GM21576 (cell line): ENCODE results near the gene HLA-DQB1.
"Not testable (repeated sequence)": the region's sequence is repeated elsewhere in the genome, so short reads cannot be mapped to it uniquely, and the experiment has no call there.

ENCODE experiments used
- ATAC-seq: cut with Tn5 transposase; IDR thresholded peaks from one replicate; pipeline ENCODE4 v1.9.1; 2021; ENCODE audit warnings: mild to moderate bottlenecking, moderate library complexity; ENCODE audit not compliant: unreplicated experiment

Gene HLA-DQB1

DNA sequence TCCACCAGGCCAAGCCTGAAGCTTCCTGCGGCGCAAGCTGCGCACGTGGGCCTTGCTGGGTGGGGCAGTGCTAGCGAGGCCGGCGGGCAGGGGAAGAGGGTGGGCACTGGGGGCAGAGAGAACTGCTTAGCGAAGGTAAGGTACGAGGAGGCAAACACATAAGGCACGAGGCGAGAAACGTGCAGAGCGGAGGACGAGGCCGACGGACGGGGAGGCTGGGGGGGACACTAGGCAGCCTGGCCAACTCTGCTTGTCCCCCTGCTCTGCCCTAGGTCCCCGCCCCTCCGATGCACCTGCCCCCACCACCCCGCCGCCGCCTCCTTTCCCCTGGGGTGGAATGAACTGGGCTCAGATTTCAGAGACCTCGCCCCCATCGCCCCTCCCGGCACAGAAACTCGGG lies 2.1 kb downstream of the HLA-DQB1 start:
- no peak for ATAC-seq

DNA sequence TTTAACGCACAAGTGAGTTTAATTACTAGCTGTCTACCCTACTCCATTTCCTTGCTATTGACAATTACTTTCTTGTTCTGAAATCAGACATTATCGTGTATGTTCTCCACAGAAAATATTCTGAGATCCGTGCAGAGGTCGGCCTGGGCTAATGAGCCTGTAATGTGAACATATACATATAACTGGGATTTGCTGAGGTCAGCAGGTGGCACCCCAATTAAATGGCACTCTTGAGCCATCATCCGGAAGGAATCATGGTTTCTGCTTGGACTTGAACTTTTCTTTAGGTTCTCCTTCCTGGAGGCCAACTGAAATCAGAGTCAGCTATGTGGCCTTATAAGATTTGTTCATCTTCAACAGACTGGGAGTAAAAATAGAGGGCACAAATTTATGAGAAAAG lies 3.6 kb downstream of the HLA-DQB1 start:
- ATAC-seq = no peak

DNA sequence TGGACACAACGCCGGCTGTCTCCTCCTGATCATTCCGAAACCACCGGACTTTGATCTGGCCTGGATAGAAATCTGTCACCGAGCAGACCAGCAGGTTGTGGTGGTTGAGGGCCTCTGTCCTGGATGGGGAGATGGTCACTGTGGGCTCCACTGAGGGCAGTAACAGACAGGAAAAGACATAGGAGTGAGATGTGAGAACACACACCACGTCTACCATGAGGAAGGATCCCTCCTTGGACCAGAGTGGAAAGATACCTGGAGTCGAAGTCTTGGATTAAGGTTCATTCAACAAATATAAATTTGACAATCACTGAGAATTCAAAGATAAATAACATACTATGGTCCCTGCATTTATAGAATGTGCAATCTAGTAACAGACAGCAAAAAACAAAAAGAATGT lies 4.4 kb downstream of the HLA-DQB1 start:
- ATAC-seq = no peak

DNA sequence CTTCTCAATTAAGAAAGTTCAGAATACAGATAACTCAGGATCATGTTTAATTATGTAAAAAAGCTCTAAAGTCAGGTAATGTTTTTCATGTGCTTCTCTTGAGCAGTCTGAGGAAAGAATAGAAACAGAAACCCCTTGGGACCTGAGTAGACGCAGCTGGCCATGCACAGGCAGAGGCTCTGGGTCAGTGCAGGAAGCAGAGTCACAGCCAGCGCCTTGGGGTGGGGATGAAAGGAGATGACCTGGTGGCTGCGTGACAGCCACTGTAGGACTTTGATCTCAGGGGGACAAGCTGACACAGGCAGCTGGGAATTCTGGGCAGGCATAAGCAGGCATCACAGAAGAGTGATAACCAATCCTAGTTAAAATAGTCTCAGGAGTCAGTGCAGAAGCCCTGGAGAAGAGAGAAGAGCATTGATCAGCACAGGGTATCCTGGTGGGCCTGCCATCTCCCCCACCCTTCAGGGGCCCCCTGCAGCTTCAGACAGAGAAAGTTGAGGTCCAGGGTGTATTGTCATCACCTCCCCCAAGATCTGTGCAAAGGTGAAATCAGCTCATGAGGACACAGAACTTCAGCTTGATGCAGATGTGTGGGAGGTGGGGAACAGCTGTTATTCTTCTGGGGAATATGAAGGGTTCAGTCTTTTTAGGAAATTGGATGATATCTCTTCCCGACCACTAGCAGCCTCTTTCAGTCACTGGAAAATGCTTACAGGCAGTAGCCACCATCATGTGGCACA lies 6.4 kb downstream of the HLA-DQB1 start:
- ATAC-seq = no peak

DNA sequence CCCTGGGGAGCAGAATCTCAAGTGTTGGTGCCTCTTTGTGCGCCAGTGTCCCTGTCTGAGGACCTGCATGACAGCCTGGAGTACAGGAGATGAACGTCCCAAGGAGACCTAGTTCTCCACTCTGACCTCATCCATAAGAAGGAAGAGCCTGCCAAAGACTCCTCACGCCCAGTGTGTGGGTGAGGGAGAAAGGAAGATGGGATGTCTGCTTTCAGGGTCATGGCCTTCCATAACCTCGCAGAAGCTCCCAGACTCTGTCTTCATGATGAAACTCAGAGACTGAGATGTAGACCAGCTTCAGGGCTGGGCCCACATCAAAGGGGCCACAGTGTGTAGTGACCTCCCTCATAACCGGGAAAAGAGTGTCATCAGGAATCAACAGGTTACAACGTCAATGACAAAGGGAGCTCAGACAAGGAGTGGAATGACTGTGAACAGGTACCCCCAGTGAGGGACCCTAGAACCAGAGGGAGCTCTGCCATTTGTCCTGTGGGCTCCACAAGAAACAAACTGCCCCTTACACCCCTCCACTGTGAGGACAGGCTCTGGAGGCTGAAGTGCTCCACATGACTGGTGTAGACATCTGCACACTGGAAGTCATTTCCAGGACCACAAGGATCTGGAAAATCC lies 8.1 kb downstream of the HLA-DQB1 start:
- no peak for ATAC-seq

DNA sequence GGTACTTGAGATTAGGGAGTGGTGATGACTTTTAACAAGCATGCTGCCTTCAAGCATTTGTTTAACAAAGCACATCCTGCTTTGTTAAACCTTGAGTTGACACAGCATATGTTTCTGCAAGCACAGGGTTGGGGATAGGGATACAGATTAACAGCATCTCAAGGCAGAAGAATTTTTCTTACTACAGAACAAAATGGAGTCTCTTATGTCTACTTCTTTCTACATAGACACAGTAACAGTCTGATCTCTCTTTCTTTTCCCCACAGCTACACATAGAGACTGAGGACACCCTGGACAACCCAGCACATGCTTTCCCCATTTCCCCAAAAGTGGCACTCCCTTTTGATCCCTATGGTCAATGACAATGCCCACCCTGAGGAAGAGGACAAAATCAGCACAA lies 8.6 kb downstream of the HLA-DQB1 start:
- not testable (repeated sequence) for ATAC-seq

DNA sequence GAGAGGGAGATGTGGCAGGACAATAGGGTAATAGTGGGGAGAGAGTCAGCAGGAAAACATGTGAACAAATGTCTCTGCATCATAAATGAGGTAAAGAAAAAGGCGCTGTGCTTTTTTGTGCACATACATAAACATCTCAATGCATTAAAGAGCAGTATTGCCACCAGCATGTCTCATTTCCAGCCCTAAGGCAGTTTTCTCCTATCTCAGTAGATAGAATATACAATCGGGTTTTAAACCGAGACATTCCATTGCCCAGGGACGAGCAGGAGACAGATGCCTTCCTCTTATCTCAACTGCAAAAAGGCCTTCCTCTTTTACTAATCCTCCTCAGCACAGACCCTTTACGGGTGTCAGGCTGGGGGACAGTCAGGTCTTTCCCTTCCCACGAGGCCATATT lies 9.1 kb downstream of the HLA-DQB1 start:
- not testable (repeated sequence) for ATAC-seq

DNA sequence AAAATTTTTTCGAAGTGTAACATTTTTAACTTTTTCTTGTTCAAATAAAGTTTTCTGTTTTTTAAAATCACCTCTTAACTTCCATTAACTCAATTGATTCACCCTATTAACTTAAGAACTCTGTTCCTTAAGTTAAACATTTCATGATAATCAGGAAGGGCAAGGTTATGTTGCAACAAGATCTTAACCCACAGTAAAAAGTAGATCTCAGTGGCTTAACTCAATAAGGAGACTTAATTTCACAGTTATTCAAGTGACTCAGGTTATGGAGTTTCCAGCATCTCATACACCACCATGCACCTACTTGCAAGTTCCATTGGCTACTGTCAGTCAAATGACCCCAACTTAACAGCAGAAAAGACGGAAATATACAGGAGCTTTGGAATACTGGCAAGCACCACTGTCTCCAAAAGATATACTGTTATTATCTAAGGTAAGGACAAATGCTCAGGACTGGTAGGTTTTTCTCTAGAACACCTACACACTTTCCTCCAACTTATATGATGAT lies 11.2 kb downstream of the HLA-DQB1 start:
- ATAC-seq = no peak

DNA sequence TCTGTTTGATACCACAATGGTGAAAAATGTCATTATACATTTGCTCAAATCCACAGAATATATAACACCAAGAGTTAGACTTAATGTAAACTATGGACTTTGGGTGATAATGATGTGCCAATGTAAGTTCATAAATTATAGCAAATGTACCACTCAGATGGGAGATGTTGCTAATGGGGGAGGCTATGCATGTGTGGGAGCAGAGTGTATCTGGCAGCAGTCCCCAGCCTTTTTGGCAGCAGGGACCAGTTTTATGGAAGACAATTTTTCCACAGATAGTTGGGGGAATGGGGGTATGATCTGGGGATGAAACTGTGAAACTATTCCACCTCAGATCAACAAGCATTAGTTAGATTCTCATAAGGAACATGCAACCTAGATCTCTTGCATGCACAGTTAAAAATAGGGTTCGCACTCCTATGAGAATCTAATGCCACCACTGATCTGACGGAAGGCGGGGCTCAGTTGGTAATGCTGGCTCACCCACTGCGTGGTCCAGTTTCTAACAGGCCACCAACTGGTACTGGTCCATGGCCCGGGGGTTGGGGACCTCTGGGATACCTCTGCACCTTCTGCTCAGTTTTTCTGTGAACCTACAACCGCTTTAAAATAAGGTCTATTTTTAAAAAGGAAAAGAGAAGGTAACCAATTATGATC lies 21.3 kb downstream of the HLA-DQB1 start:
- no peak for ATAC-seq

DNA sequence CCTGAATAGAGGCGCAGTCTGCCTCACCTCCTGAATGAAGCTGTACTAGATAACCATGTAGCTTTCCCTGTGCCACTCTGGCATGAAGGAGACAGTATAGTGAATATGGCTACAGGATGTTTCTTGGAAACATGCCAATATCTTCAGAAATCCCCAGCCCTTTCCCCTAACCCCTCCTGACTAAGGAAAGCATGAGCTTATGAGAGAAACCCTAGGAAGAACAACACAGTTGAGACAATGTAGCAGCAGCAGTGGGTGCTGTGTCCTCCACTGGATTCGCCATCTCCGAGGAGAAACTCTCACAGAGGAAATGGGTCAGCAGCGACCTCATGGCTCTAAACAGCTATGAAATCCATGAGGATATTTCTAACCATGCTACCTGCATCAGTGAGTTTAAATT lies 22.6 kb downstream of the HLA-DQB1 start:
- no peak for ATAC-seq

DNA sequence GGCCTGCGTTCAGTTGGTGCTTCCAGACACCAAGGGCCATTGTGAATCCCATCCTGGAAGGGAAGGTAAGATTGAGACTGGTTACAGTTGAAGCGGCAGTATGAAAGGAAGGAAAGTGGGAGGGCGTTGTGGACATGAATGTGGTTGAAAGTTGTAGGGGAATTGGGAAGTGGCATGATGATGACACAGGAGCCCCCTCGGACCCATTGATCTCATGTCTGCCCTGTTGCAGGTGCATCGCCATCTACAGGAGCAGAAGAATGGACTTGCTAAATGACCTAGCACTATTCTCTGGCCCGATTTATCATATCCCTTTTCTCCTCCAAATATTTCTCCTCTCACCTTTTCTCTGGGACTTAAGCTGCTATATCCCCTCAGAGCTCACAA lies 23.7 kb downstream of the HLA-DQB1 start:
- ATAC-seq = no peak

DNA sequence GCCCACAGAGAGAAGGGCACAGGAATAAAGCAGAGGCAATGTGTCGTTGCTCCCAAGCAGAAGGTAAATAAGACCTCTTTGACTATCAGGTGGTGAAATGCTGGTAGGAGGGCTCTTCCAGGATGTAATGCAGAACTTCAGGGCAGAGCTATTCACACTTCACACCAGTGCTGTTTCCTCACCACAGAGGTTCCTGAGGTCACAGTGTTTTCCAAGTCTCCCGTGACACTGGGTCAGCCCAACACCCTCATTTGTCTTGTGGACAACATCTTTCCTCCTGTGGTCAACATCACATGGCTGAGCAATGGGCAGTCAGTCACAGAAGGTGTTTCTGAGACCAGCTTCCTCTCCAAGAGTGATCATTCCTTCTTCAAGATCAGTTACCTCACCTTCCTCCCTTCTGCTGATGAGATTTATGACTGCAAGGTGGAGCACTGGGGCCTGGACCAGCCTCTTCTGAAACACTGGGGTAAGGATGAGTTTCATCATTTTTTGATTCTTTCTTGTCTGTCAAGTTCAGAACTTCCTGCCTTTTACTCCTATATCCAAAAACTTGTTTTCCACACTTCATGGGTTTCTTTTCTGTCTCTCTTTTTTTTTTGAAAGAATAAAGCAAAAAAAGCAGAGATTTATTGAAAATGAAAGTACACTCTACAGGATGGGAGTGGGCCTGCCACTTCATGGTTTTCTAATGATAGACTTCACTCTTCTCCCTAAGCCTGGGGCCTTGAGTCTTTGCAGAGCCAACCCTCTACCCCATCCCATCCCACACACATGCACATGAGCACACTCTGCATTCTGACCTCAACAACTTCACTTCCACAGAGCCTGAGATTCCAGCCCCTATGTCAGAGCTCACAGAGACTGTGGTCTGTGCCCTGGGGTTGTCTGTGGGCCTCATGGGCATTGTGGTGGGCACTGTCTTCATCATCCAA lies 24.4 kb downstream of the HLA-DQB1 start:
- ATAC-seq = not testable (repeated sequence)

DNA sequence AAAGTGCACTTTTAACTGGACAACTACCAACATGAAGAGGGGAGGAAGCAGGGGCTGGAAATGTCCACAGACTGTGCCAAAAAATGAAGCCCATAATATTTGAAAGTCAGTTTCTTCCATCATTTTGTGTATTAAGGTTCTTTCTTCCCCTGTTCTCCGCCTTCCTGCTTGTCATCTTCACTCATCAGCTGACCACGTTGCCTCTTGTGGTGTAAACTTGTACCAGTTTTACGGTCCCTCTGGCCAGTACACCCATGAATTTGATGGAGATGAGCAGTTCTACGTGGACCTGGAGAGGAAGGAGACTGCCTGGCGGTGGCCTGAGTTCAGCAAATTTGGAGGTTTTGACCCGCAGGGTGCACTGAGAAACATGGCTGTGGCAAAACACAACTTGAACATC lies 25.3 kb downstream of the HLA-DQB1 start:
- ATAC-seq = no peak

DNA sequence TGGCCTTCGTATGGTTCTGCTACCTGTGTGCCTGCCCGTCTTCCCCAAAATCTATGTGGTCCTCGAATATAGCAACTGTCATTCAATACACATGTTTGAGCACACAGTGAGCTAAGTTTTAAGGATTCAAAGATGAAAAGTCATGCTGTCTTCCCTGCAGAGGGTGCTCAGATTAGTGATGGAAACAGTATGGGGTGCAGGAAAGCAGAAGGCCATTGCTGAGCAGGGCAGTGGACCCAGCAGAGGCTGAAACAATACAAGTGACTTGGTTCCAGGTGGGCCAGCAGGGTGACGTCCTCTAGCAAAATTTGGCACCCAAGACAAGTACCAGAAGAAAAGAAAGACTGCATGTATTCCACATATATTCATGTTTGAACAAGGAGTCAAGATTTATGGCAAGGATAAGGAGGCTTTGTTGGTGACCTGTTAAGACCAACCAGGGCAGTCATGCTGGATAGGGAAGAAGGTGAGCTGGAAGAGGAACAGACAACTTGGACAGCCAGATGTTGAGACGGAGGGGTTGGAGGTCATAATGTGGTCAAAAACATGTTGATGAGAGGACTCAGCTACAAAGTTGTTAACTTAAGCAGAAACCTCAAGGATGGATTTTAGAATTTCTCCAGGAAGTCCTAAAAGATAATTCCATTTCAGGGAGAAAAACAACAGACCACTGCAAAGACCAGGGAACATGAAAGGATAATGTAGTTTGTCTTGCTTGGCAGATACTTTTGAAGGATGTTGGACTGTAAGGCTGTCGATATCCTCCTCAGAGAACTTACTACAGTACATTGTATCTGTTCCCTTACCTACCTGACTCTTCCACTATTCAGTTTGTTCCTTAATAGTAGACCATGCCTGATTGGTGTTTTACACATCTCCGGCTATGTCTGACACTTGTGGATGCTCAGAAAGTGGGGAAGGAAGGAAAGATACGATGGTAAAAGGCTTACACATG lies 26.7 kb downstream of the HLA-DQB1 start:
- ATAC-seq = no peak

DNA sequence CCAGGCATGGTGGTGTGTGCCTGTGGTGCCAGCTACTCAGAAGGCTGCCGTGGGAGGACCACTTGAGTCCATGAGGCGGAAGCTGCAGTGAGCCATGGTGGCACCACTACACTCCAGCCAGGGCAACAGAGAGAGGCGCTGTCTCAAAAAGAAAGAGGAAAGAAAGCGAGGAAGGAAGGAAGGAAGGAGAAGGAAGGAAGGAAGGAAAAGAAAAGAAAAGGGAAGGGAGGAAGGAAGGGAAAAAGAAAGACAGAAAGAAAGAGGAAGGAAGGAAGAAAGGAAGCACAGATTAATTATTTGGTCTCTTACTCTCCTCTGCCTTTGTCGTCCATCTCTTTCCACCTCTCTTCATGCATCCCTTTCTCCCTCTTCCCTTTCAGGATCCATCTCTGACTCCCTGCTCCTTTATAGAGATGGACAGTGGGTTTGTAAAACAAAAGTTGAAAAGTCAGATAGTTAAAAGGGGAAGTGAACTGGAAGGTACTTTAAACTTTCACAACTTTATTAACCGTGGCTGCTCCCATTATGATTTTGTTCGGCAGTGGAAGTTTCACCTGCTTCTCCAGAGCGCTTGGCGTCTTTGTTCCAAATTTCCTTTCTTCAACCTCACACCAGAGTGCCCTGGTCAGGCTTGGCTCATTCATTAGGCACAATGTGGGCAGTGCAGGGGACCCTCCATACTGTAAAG lies 27.8 kb downstream of the HLA-DQB1 start:
- ATAC-seq = no peak

DNA sequence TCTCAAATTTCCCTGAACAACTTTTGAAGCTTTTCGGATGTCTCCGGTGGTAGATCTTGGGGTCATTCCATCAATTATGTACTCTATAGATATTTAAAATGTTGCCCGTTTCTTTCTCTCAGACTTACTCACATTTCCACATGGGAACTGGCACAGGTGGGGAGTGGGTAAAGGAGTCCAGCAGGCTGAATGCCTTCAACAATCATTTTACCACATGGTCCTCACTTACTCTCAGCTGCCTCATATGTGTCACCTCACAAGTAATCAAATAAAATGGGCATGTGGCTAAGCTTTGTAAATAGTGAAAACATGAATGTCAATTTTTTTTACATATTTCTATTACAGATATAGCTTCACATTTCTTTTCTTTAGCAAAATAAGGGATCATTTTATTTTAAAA lies 28.6 kb downstream of the HLA-DQB1 start:
- no peak for ATAC-seq

DNA sequence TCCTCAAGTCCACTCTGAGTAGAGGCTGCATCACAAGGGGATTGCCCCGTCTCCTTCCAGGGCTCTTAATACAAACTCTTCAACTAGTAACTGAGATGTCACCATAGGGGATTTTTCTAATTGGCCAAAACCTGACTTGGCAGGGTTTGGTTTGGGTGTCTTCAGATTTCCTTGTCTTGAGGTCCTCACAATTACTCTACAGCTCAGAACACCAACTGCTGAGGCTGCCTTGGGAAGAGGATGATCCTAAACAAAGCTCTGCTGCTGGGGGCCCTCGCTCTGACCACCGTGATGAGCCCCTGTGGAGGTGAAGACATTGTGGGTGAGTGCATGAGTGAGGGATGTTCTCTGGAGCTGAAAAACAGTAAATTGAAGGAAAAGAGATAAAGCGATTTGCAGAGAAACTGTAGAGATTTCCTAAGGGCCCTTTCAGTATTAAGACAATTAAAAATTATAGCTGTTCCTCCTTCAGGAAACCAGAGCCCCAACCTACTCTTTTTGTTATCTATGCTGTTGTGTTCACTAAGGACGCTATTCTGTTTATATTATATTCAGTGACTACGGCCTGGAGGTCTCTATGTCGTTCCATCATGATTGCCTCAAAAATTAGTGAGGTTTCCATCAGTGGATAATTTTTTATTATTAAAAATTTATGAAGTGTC lies 29.1 kb downstream of the HLA-DQB1 start, which contains the start of gene HLA-DQA1:
TSS of gene HLA-DQA1 (plus strand) at position 188 of the 662 bp plus-strand sequence. CDS start at position 241, 53 bp downstream.
- ATAC-seq = peak; percentile 78

DNA sequence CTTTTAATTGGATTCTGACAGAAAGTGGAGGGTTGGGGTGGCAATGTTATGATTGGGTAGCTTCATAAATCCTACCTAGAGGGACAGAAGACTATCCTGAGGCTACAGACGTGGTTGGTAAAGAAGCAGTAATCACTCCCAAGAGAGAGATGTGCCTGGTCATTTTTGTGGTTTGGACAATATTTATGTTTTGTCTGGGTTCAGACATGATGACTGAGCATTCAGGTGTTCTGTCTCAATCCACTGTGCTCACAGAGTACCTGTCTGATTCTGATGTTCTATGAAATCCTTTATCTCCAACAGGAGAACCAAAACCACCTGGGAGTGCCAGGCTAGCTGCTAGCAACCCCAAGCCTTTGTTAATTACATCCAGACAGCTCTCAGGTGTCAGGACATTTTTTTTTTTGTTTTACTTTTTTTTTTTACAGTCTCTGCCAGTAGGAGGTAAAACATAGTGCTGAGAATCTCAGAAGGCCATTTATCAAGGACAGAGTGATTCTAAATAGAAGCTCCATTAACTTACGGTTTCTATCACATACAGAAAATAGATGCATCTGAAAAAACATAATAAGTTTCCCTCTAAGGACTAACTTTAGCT lies 30.8 kb downstream of the HLA-DQB1 start:
- ATAC-seq = no peak
